Measurements from ENCODE around the gene TRIM49B.
"Not testable (repeated sequence)": the region's sequence is repeated elsewhere in the genome, so short reads cannot be mapped to it uniquely, and the experiment has no call there.

Gene TRIM49B, protein sequence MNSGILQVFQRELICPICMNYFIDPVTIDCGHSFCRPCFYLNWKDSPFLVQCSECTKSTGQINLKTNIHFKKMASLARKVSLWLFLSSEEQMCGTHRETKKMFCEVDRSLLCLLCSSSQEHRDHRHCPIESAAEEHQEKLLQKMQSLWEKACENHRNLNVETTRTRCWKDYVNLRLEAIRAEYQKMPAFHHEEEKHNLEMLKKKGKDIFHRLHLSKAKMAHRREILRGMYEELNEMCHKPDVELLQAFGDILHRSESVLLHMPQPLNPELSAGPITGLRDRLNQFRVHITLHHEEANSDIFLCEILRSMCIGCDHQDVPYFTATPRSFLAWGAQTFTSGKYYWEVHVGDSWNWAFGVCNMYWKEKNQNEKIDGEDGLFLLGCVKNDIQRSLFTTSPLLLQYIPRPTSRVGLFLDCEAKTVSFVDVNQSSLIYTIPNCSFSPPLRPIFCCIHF

DNA sequence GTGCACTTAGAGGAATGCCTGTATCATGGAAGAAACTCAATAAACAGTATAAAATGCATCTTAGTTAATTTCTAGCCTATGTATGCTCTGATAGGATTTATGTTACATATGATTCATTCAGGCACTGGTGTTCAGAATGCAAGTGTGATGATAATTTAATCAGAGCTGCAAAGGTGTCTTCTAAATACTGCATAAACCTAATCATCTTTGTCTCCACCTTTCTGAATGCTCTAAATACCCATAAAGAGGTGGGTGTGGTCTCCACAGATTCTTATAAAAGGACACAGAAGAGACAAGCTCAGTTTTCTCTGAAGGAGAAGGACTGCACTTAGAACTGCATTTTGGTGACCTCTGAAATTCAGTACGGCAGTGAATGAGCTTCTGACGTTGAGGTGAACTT, at the start of gene TRIM49B:
TRIM49B (plus strand) TSS at position 301 of the 400 bp plus-strand sequence. CDS start 2,777 bp downstream, outside the sequence.
- not testable (repeated sequence) for H3K4me1 ChIP-seq (ENCODE audit: control insufficient read depth in 5 of 5, insufficient read depth in 5 of 5, low read length in 5 of 5); H3K4me3 ChIP-seq (ENCODE audit: low read depth in 1 of 5, low read length in 5 of 5)

DNA sequence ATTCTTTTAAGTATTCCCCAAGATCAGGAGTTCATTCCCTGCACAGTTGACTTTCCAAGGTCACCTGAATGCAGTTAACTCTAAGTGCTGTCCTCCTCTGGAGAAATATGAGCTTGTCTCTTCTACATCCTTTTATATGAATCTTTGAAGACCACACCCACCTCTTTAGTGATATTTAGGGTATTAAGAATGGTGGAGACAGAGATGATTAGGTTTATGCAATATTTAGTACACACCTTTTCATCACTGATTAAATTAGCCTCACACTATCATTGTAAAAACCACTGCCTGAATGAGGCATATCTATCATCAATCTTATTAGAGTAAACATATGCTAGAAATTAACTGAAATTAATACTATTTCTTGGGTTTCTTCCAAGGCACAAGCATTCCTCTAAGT, 44.8 kb upstream of the TRIM49B start, which contains the start of gene TRIM51G:
TRIM51G (minus strand) TSS at position 101 of the 400 bp plus-strand sequence. CDS start 2,190 bp downstream, outside the sequence.
- H3K36me3 ChIP-seq (ENCODE audit: control insufficient read depth in 5 of 5, insufficient read depth in 5 of 5, low read length in 5 of 5); H3K27me3 ChIP-seq (ENCODE audit: control insufficient read depth in 5 of 5, insufficient read depth in 4 of 5, low read length in 5 of 5); H3K9me3 ChIP-seq (ENCODE audit: control insufficient read depth in 5 of 5, low read length in 5 of 5); H3K4me3 ChIP-seq (ENCODE audit: low read depth in 1 of 5, low read length in 5 of 5); H3K4me1 ChIP-seq (ENCODE audit: control insufficient read depth in 5 of 5, insufficient read depth in 5 of 5, low read length in 5 of 5); H3K9ac ChIP-seq (ENCODE audit: low read length in 5 of 5); H3K27ac ChIP-seq (ENCODE audit: low read depth, low read length): not testable (repeated sequence)

More for the DNA sequence above, at the start of gene TRIM49B:
- not testable (repeated sequence) for H3K27me3 ChIP-seq (ENCODE audit: control insufficient read depth in 5 of 5, insufficient read depth in 4 of 5, low read length in 5 of 5); H3K36me3 ChIP-seq (ENCODE audit: control insufficient read depth in 5 of 5, insufficient read depth in 5 of 5, low read length in 5 of 5); H3K9ac ChIP-seq (ENCODE audit: low read length in 5 of 5); H3K9me3 ChIP-seq (ENCODE audit: control insufficient read depth in 5 of 5, low read length in 5 of 5); H3K27ac ChIP-seq (ENCODE audit: low read depth, low read length)

DNA sequence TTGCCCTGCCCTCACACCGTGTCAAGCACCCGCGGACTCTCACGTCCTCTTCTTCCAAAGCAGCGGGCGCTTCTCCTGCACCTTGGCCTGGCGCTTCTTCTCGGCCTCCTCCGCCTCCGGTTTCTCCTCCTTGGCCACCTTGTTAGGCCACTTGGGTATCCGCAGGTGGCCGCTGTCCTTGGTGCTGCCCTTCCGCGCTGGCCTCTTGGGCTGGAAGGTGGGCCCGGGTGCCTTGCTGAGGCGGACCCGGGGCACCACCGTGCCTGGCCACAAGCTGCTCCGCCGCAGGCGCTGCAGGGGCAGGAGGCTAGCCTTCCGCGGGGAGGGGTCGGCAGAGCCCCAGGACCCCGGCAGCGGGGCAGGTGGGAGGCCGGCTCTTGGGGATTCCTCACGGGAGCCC, 19.6 kb downstream of the TRIM49B start:
- not testable (repeated sequence) for H3K4me1 ChIP-seq (ENCODE audit: control insufficient read depth in 5 of 5, insufficient read depth in 5 of 5, low read length in 5 of 5); H3K27me3 ChIP-seq (ENCODE audit: control insufficient read depth in 5 of 5, insufficient read depth in 4 of 5, low read length in 5 of 5); H3K9ac ChIP-seq (ENCODE audit: low read length in 5 of 5); H3K27ac ChIP-seq (ENCODE audit: low read depth, low read length); H3K4me3 ChIP-seq (ENCODE audit: low read depth in 1 of 5, low read length in 5 of 5); H3K9me3 ChIP-seq (ENCODE audit: control insufficient read depth in 5 of 5, low read length in 5 of 5); H3K36me3 ChIP-seq (ENCODE audit: control insufficient read depth in 5 of 5, insufficient read depth in 5 of 5, low read length in 5 of 5)

DNA sequence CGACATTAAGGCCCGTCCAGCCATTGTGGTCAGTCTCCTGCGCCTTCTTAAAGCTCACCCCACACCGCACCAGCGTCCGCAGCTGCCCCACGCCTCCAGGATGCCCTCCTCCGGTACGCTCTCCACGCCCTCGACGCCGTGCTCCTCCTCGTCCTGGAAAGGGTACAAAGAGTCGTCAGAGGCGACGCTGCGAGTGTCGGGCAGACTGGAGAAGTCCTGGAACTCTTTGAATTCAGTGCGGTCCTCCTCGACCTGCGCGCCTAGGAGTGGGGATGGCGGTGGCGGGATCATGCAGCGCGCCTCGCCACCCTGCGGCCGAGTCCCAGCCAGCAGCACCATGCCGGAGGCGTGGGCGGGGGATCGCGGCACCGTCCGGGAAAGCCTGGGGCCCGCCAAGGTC, 21.2 kb downstream of the TRIM49B start:
- not testable (repeated sequence) for H3K27me3 ChIP-seq (ENCODE audit: control insufficient read depth in 5 of 5, insufficient read depth in 4 of 5, low read length in 5 of 5); H3K36me3 ChIP-seq (ENCODE audit: control insufficient read depth in 5 of 5, insufficient read depth in 5 of 5, low read length in 5 of 5); H3K27ac ChIP-seq (ENCODE audit: low read depth, low read length); H3K9me3 ChIP-seq (ENCODE audit: control insufficient read depth in 5 of 5, low read length in 5 of 5); H3K4me1 ChIP-seq (ENCODE audit: control insufficient read depth in 5 of 5, insufficient read depth in 5 of 5, low read length in 5 of 5); H3K9ac ChIP-seq (ENCODE audit: low read length in 5 of 5); H3K4me3 ChIP-seq (ENCODE audit: low read depth in 1 of 5, low read length in 5 of 5)

DNA sequence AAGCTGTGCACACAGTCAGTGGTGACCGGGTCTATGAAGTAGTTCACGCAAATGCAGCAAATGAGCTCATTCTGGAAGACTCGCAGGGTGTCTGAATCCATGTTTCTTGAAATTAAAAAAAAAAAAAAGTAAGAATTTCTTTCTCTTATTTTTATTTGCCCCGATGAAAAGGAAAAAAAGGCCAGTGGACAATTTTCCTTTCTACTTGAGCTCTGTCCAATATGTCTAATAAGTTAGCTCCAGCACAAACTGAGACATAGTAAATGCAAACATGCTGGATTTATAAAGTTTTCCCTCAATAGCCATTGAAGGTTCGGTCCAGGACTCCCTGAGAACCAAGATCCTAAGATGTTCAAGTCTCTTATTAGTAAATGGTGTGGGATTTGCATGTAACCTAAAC, 30.4 kb downstream of the TRIM49B start, which contains the start of gene TRIM64C:
TRIM64C (minus strand) TSS at position 101 of the 400 bp plus-strand sequence; CDS start at position 101, 0 bp downstream.
- H3K4me1 ChIP-seq (ENCODE audit: control insufficient read depth in 5 of 5, insufficient read depth in 5 of 5, low read length in 5 of 5); H3K27ac ChIP-seq (ENCODE audit: low read depth, low read length); H3K36me3 ChIP-seq (ENCODE audit: control insufficient read depth in 5 of 5, insufficient read depth in 5 of 5, low read length in 5 of 5); H3K9ac ChIP-seq (ENCODE audit: low read length in 5 of 5); H3K27me3 ChIP-seq (ENCODE audit: control insufficient read depth in 5 of 5, insufficient read depth in 4 of 5, low read length in 5 of 5); H3K4me3 ChIP-seq (ENCODE audit: low read depth in 1 of 5, low read length in 5 of 5); H3K9me3 ChIP-seq (ENCODE audit: control insufficient read depth in 5 of 5, low read length in 5 of 5): not testable (repeated sequence)

DNA sequence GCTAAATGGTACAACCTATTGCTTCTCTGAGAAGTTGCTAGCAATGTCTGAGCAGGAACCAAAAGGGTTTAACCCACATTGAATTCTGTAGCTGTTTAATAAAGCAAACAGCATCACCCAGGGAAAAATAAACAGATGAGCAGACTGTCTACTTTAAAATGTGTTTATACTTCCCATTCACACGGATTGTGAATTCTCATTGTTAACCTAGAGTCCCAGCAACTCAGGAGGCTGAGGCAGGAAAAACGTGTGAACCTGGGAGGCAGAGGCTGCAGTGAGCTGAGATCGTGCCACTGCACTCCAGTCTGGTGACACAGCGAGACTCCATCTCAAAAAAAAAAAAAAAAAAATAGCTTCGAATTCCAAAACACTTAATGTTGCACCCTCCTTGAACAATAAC, 41.3 kb downstream of the TRIM49B start:
- H3K9ac ChIP-seq (ENCODE audit: low read length in 5 of 5); H3K4me1 ChIP-seq (ENCODE audit: control insufficient read depth in 5 of 5, insufficient read depth in 5 of 5, low read length in 5 of 5); H3K27me3 ChIP-seq (ENCODE audit: control insufficient read depth in 5 of 5, insufficient read depth in 4 of 5, low read length in 5 of 5); H3K27ac ChIP-seq (ENCODE audit: low read depth, low read length); H3K4me3 ChIP-seq (ENCODE audit: low read depth in 1 of 5, low read length in 5 of 5); H3K36me3 ChIP-seq (ENCODE audit: control insufficient read depth in 5 of 5, insufficient read depth in 5 of 5, low read length in 5 of 5); H3K9me3 ChIP-seq (ENCODE audit: control insufficient read depth in 5 of 5, low read length in 5 of 5): not testable (repeated sequence)
